OCI-LY1 (cell line): ENCODE results near the gene MMP2.

Experiments
- H2AFZ ChIP-seq: fragments of 200-600 bp; sonication (generic), shearing (Covaris generic); 2 replicates; pipeline ENCODE4 v1.6.0; 2014; ENCODE audit warnings: antibody characterized with exemption, mild to moderate bottlenecking, low read length
- H3F3A ChIP-seq: fragments of 200-600 bp; sonication (generic), shearing (Covaris generic); 2 replicates; pipeline ENCODE4 v1.6.0; 2014; ENCODE audit warnings: mild to moderate bottlenecking, antibody characterized with exemption, low read length, moderate library complexity; ENCODE audit not compliant: insufficient read depth
- H3K27ac ChIP-seq: fragments of 200-600 bp; sonication (generic); 2 replicates; pipeline ENCODE4 v1.5.1; 2014; ENCODE audit warnings: low read length, mixed run types, mild to moderate bottlenecking, low read depth; ENCODE audit not compliant: poor library complexity, severe bottlenecking
- H3K27me3 ChIP-seq: fragments of 200-600 bp; sonication (generic); 2 replicates; pipeline ENCODE4 v1.6.0; 2014; ENCODE audit warnings: antibody characterized with exemption, mild to moderate bottlenecking, low read length, moderate library complexity; ENCODE audit not compliant: insufficient read depth
- H3K36me3 ChIP-seq: fragments of 200-600 bp; sonication (generic); 2 replicates; pipeline ENCODE4 v1.6.1; 2014; ENCODE audit warnings: mild to moderate bottlenecking, antibody characterized with exemption, low read length, moderate library complexity, mixed read lengths; ENCODE audit not compliant: insufficient read depth
- H3K4me1 ChIP-seq: fragments of 200-600 bp; sonication (generic); 2 replicates; pipeline ENCODE4 v1.5.1; 2014; ENCODE audit warnings: mild to moderate bottlenecking, low read length, moderate library complexity; ENCODE audit not compliant: insufficient read depth, severe bottlenecking
- H3K4me2 ChIP-seq: fragments of 200-600 bp; sonication (generic), shearing (Covaris generic); 2 replicates; pipeline ENCODE4 v1.6.1; 2014; ENCODE audit warnings: low read length
- H3K4me3 ChIP-seq: fragments of 200-600 bp; sonication (generic); 2 replicates; pipeline ENCODE4 v1.5.1; 2014; ENCODE audit warnings: low read length, low read depth, mild to moderate bottlenecking, mixed read lengths; ENCODE audit not compliant: poor library complexity, severe bottlenecking
- H3K79me2 ChIP-seq: fragments of 200-600 bp; shearing (Covaris generic); 2 replicates; pipeline ENCODE4 v1.6.1; 2016; ENCODE audit warnings: mixed run types, low read length, mixed read lengths; ENCODE audit not compliant: insufficient read depth
- H3K9ac ChIP-seq: fragments of 200-600 bp; sonication (generic), shearing (Covaris generic); 2 replicates; pipeline ENCODE4 v1.6.1; 2014; ENCODE audit warnings: mild to moderate bottlenecking, low read length, mixed read lengths
- H3K9me2 ChIP-seq: fragments of 200-600 bp; sonication (generic), shearing (Covaris generic); 2 replicates; pipeline ENCODE4 v1.6.1; 2014; ENCODE audit warnings: low read depth, mild to moderate bottlenecking, low read length, mixed read lengths
- H3K9me3 ChIP-seq: fragments of 200-600 bp; shearing (Covaris generic); 2 replicates; pipeline ENCODE4 v1.6.1; 2014; ENCODE audit warnings: low read length, mixed read lengths
- H4K20me1 ChIP-seq: fragments of 200-600 bp; sonication (generic), shearing (Covaris generic); 2 replicates; pipeline ENCODE4 v1.6.0; 2016; ENCODE audit warnings: mild to moderate bottlenecking, low read length; ENCODE audit not compliant: insufficient read depth
- CTCF ChIP-seq: fragments of 200-600 bp; sonication (generic), shearing (Covaris generic); IDR thresholded peaks from 2 replicates; pipeline ENCODE4 v1.5.1; 2017; ENCODE audit warnings: mild to moderate bottlenecking, antibody characterized with exemption, low read length, moderate library complexity, mixed read lengths
- EZH2 ChIP-seq: fragments of 200-600 bp; sonication (generic), shearing (Covaris generic); IDR thresholded peaks from 2 replicates; pipeline ENCODE4 v1.8.0; 2017; ENCODE audit warnings: borderline replicate concordance, mixed run types, mild to moderate bottlenecking, antibody characterized with exemption, low read length, moderate library complexity, mixed read lengths

Gene MMP2

GRCh38 chr16:55542459-55543082, 63.6 kb downstream of the MMP2 start:
- Histone ChIP-seq H3K27ac (no peak overlapping the region), H4K20me1 (no peaks in the 10 kb centered on the region), H3K79me2 (no peaks in the 10 kb centered on the region), H3K36me3 (no peaks in the 10 kb centered on the region), H3K4me1 (no peaks in the 10 kb centered on the region), H3K9me3 (no peaks in the 10 kb centered on the region), H3K4me2 (no peak overlapping the region), H3K9ac (no peak overlapping the region), H3K9me2 (no peaks in the 10 kb centered on the region), H3F3A (no peaks in the 10 kb centered on the region), H3K27me3 (no peaks in the 10 kb centered on the region), H3K4me3 (no peak overlapping the region), H2AFZ (no peak overlapping the region)
- TF ChIP-seq CTCF, result no peak

- Histone ChIP-seq H3K4me1 (no peaks in the 10 kb centered on the region), H3K4me2 (no peak overlapping the region), H3K36me3 (no peaks in the 10 kb centered on the region), H2AFZ (no peak overlapping the region), H3K9me2 (no peaks in the 10 kb centered on the region), H3K9me3 (no peaks in the 10 kb centered on the region), H3K4me3 (no peak overlapping the region), H3K27me3 (no peaks in the 10 kb centered on the region), H3F3A (no peaks in the 10 kb centered on the region), H3K79me2 (no peaks in the 10 kb centered on the region), H3K9ac (no peak overlapping the region), H3K27ac (no peak overlapping the region), H4K20me1 (no peaks in the 10 kb centered on the region)
- no peak for TF ChIP-seq EZH2
- peak; percentile 7; the same call in 1 of the 2 replicates for TF ChIP-seq CTCF
Observed at GRCh38 chr16:55543472-55543871, 64.5 kb downstream of the MMP2 start.

GRCh38 chr16:55552621-55553020, 73.6 kb downstream of the MMP2 start:
- H3K79me2 ChIP-seq, result no peaks in the 10 kb centered on the region
- no peaks in the 10 kb centered on the region for H3K4me1 ChIP-seq
- TF ChIP-seq EZH2 (no peak), CTCF (no peak)
- no peaks in the 10 kb centered on the region for H3K9me3 ChIP-seq
- no peak overlapping the region for H3K4me2 ChIP-seq
- no peak overlapping the region for H2AFZ ChIP-seq
- H3K27ac ChIP-seq, result no peak overlapping the region
- no peak overlapping the region for H3K4me3 ChIP-seq
- H3F3A ChIP-seq, result no peaks in the 10 kb centered on the region
- no peak overlapping the region for H3K9ac ChIP-seq
- no peaks in the 10 kb centered on the region for H3K36me3 ChIP-seq
- no peaks in the 10 kb centered on the region for H3K9me2 ChIP-seq
- no peaks in the 10 kb centered on the region for H4K20me1 ChIP-seq
- no peaks in the 10 kb centered on the region for H3K27me3 ChIP-seq
